DND-41 (cell line): Measurements from ENCODE around the gene PRR13.
"Not testable (repeated sequence)": the region's sequence is repeated elsewhere in the genome, so short reads cannot be mapped to it uniquely, and the experiment has no call there.

Source experiments
- ATAC-seq: fragments of 200-7000 bp; cut with Tn5 transposase; 3 replicates; pipeline ENCODE4 v1.9.1; 2021; ENCODE audit warnings: low read depth; ENCODE audit not compliant: insufficient read depth
- DNase-seq: peaks from one replicate; pipeline ENCODE4 v3.0.0-alpha.2; 2020
- H2AFZ ChIP-seq: 2 replicates; pipeline ENCODE4 v1.6.0; 2012; ENCODE audit warnings: low read depth, low read length
- H3K27ac ChIP-seq: 2 replicates; pipeline ENCODE4 v1.5.1; 2012; ENCODE audit warnings: low read length, inconsistent platforms
- H3K27me3 ChIP-seq: fragments of 200-600 bp; sonication (generic); 2 replicates; pipeline ENCODE4 v1.6.0; 2012; ENCODE audit warnings: low read length, mild to moderate bottlenecking, inconsistent platforms; ENCODE audit not compliant: insufficient read depth, poor library complexity
- H3K36me3 ChIP-seq: 2 replicates; pipeline ENCODE4 v1.5.1; 2012; ENCODE audit warnings: low read length, inconsistent platforms; ENCODE audit not compliant: insufficient read depth
- H3K4me1 ChIP-seq: 2 replicates; pipeline ENCODE4 v1.5.1; 2012; ENCODE audit warnings: mild to moderate bottlenecking, low read length; ENCODE audit not compliant: insufficient read depth
- H3K4me2 ChIP-seq: 2 replicates; pipeline ENCODE4 v1.6.0; 2012; ENCODE audit warnings: mild to moderate bottlenecking, moderate library complexity, low read length, inconsistent platforms; ENCODE audit not compliant: insufficient read depth
- H3K4me3 ChIP-seq, 2 experiments: fragments of 200-600 bp in 1 of 2; shearing (Covaris generic) in 1 of 2; 2 replicates each; pipeline ENCODE4 v1.5.1; 2012 to 2016; ENCODE audit warnings: inconsistent platforms in 2 of 2, low read length in 2 of 2, mild to moderate bottlenecking in 2 of 2, low read depth in 1 of 2, moderate library complexity in 1 of 2
- H3K79me2 ChIP-seq: 2 replicates; pipeline ENCODE4 v1.6.0; 2012; ENCODE audit warnings: low read length, inconsistent platforms; ENCODE audit not compliant: insufficient read depth
- H3K9ac ChIP-seq: 2 replicates; pipeline ENCODE4 v1.6.0; 2012; ENCODE audit warnings: low read depth, mild to moderate bottlenecking, inconsistent platforms, low read length, moderate library complexity
- H3K9me3 ChIP-seq: 2 replicates; pipeline ENCODE4 v1.5.1; 2012; ENCODE audit warnings: low read length, moderate library complexity, mild to moderate bottlenecking, inconsistent platforms; ENCODE audit not compliant: insufficient read depth, severe bottlenecking
- H4K20me1 ChIP-seq: 2 replicates; pipeline ENCODE4 v1.6.0; 2012; ENCODE audit warnings: low read length; ENCODE audit not compliant: insufficient read depth
- CTCF ChIP-seq: IDR thresholded peaks from 2 replicates; pipeline ENCODE4 v1.5.1; 2012; ENCODE audit warnings: borderline replicate concordance, low read length, moderate library complexity, mild to moderate bottlenecking; ENCODE audit not compliant: poor library complexity, severe bottlenecking; ENCODE audit errors: extremely low read depth
- EZH2 ChIP-seq: IDR thresholded peaks from 3 replicates; pipeline ENCODE4 v1.6.1; 2012; ENCODE audit warnings: borderline replicate concordance, low read depth, mild to moderate bottlenecking, moderate library complexity, low read length, inconsistent platforms; ENCODE audit not compliant: severe bottlenecking

The PRR13 gene

GRCh38 chr12:53428741-53429140 is 12.8 kb upstream of the PRR13 start:
- H3K9ac ChIP-seq: no peak overlapping the region
- no peaks in the 10 kb centered on the region for H3K9me3 ChIP-seq
- no peak overlapping the region for H2AFZ ChIP-seq
- ATAC-seq (no peak), DNase-seq (no peak)
- H3K79me2 ChIP-seq: no peaks in the 10 kb centered on the region
- no peaks in the 10 kb centered on the region for H3K27me3 ChIP-seq
- no peak overlapping the region for H3K4me2 ChIP-seq
- no peak overlapping the region for H3K4me3 ChIP-seq
- H3K27ac ChIP-seq: no peak overlapping the region
- H3K36me3 ChIP-seq: no peaks in the 10 kb centered on the region
- H4K20me1 ChIP-seq: no peaks in the 10 kb centered on the region
- no peak for TF ChIP-seq CTCF
- no peak for TF ChIP-seq EZH2
- H3K4me1 ChIP-seq: no peaks in the 10 kb centered on the region

GRCh38 chr12:53430116-53430515 is 11.4 kb upstream of the PRR13 start:
- ATAC-seq (no peak), DNase-seq (no peak)
- Histone ChIP-seq H3K36me3 (no peaks in the 10 kb centered on the region), H4K20me1 (no peaks in the 10 kb centered on the region), H3K4me3 (no peak overlapping the region), H3K79me2 (no peaks in the 10 kb centered on the region), H3K27me3 (no peaks in the 10 kb centered on the region), H3K27ac (no peak overlapping the region), H3K9me3 (no peaks in the 10 kb centered on the region), H3K9ac (no peak overlapping the region), H3K4me1 (no peaks in the 10 kb centered on the region), H2AFZ (no peak overlapping the region), H3K4me2 (no peak overlapping the region)
- TF ChIP-seq EZH2 (no peak), CTCF (no peak)

GRCh38 chr12:53431187-53431586 is 10.3 kb upstream of the PRR13 start:
- DNase-seq: no peak
- ATAC-seq: no peak
- Histone ChIP-seq H3K4me1 (no peaks in the 10 kb centered on the region), H3K36me3 (no peaks in the 10 kb centered on the region), H3K4me3 (no peak overlapping the region), H3K4me2 (no peak overlapping the region), H3K79me2 (no peaks in the 10 kb centered on the region), H4K20me1 (no peaks in the 10 kb centered on the region), H2AFZ (no peak overlapping the region), H3K9ac (no peak overlapping the region), H3K27ac (no peak overlapping the region), H3K9me3 (no peaks in the 10 kb centered on the region), H3K27me3 (no peaks in the 10 kb centered on the region)
- no peak for TF ChIP-seq EZH2
- TF ChIP-seq CTCF: no peak

- H3K9ac ChIP-seq: not testable (repeated sequence)
Observed at GRCh38 chr12:53435326-53435725, 6.2 kb upstream of the PRR13 start.

GRCh38 chr12:53439582-53439981 is 2.0 kb upstream of the PRR13 start:
- not testable (repeated sequence) for H3K4me3 ChIP-seq, H3K4me2 ChIP-seq, H3K9ac ChIP-seq, ATAC-seq, DNase-seq, H4K20me1 ChIP-seq, H3K27me3 ChIP-seq, H3K36me3 ChIP-seq, H3K27ac ChIP-seq, H3K9me3 ChIP-seq
- H3K4me1 ChIP-seq: peaks cover 33% of the 10 kb centered on the region
- H2AFZ ChIP-seq: 0 out of 2 replicates have a peak overlapping the region, but pooled peaks have one; percentile 17
- peaks cover 26% of the 10 kb centered on the region for H3K79me2 ChIP-seq

More at GRCh38 chr12:53435326-53435725, 6.2 kb upstream of the PRR13 start:
- not testable (repeated sequence) for H3K79me2 ChIP-seq, H4K20me1 ChIP-seq, H3K27me3 ChIP-seq, ATAC-seq, H3K27ac ChIP-seq, DNase-seq, H3K9me3 ChIP-seq, H3K36me3 ChIP-seq, H2AFZ ChIP-seq, H3K4me1 ChIP-seq, H3K4me3 ChIP-seq, H3K4me2 ChIP-seq
